ENCODE data around the gene ZFYVE26.
"Not testable (repeated sequence)": the region's sequence is repeated elsewhere in the genome, so short reads cannot be mapped to it uniquely, and the experiment has no call there.

The ZFYVE26 gene

DNA sequence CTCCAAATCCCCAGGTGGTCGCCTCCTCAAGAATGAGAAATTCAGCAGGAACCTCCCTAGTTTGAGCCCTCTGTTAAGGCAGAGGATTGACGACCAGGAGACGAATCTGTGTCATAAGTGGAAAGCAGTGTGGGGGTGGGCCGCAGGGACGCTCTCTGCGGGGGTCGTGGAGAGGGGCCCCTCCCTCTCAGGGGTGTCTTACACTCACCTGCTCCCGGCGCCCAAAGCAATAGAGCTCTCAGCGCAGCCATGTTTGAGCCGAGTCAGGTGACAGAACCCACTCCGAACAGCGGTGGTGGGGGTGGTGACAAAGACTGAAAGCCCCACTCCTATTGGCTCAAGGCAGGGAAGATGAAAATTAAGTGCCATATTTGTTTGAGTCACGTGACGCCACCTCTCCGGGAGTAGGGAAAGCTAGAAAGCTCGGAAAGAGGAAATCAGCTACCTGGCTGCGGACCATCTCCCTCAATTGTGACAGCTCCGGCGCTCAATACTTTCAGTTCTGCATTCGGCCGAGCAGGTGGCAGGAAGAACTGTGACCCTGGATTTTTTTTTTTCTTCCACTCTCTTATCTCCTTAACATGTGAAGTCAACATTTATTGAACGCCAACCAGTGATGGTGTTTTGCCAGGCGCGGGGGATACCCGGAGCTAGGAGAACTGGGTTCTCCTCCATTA is at the start of gene ZFYVE26:
Gene ZFYVE26, minus strand, starts transcription at position 265 of the 677 bp plus-strand sequence. CDS start 627 bp downstream, outside the sequence.
- peak; percentile 92 for DNase-seq

DNA sequence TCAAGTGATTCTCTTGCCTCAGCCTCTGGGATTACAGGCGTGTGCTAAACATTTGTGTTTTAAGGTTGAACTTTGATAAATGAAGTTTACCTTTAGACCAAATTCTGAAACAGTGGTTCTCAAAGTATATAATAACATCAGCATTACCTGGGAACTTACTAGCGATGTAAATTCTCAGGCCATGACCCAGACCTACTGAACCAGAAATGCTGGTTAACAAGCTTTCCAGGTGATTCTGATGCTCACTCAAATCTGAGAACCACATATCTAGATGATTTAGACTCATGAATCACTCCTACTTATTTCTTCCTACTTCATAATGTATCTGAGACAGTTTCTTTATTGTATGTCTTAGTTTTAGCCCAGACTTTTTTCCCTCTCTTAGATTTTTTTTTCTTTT is 46.8 kb upstream of the ZFYVE26 start:
- DNase-seq: no peak

DNA sequence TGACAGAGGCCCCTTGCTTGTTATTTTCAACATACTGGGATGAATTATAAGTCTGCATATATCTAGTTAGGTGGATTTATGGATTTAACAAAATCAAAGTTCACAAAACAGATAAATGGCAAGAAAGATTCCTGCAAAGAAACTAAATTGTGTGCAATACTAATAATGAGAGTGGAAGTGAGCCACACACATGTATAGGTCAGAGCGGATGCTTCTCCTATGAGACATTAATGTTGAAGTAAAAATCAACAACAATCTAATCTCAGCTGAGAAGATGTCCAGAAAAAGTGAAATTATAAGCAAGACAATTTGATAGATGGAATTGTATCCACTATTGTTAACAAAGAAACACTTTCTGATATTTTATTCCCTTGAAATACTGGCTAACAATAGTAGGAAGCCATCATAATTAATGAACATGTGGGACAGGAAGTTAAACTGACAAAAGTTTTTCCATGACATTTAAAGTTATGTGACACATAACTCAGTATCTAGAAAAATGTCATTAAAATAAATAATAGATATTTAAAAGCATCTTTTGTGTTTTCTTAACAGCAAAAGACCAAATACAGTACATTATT is 42.9 kb upstream of the ZFYVE26 start:
- DNase-seq: no peak

DNA sequence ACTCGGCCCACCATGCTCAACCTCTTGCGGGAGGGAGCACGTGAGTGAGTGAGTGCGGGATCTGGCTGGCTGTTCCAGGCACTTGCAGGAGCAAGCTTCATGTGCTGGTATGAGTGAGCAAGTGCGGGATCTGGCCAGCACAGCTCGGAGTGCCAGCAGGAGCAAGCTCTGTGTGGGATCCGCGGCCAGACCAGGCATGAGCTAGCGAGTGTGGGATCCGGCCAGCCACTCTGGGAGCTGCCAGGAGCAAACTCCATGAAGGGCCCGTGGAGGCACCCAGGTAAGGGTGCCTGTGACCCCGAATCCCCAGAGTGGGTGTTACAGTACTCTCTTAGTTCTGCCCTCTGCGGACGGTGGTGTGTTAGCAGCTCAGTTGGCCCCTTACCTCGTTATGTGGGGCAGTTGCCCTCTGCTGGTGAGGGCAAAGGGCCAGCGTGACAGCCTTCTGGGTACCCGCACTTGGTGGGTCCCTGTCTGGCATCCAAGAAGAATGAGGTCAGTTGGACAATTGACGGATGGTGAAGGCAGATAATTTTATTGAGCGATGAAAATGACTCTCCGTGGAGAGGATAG is 41.5 kb upstream of the ZFYVE26 start:
- DNase-seq: no peak

DNA sequence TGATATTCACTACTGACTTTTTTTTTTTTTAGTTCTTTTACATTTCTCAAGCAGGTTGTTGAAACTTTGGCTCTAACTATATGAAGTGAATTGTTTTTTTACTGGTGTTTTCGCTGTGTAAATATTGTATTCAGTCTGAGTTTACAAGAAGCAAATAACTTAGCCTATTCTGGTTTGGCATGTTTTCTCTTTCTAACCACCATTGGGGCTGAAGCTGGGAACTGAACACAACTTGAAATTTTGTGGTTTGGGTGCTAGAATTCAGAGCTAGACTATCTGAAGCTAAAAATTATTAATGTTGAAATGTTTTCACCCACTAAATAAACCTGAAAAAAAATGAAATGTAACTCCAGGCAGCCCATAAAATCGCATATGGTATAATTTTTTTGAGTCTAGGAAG is 40.4 kb upstream of the ZFYVE26 start:
- DNase-seq: no peak

DNA sequence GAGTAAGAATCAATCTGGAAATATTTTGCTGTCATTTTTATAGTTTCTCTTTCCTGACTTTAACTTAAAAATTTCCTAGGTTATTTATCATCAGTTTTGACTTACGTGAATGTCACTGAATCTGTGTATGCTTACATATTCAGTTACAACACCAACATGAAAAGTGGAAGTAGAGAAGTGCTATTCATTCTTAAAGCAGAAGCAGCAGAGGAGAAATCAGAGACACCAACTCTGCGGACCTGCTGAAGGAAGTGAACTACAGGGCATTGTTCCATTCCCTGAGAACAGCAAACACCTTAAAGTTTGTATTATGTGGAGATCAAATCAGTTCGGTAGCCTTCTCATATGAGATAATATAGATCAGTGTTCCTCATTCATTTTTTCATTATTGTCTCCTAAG is 37.3 kb upstream of the ZFYVE26 start:
- peak; percentile 19 to 37 for DNase-seq

DNA sequence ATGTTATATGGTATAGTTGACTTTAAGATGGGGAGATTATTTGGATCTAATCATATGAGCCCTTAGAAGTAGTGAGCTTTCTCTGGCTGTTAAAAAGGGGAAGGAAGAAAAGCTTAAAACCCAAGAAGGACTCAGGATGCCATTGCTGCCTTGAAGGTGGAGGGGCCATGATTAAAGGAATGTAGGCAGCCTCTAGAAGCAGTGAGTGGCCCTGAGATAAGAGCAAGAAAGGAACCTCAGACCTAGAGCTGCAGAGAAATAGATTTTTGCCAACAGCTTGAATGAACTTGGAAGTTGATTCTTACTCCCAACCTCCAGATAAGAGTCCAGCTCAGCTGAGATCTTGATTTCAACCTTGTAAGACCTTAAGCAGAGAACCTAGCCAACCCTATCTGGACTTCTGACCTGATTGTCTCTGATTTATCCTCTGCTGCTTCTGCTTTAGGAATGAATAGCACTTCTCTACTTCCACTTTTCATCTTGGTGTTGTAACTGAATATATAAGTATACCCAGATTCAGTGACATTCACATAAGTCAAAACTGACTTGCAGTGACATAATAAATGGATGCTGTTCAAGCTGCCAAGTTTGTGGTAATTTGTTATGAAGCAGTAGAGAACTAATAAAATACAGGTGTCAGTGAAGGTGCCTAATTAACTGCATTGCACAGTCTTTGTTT is 36.7 kb upstream of the ZFYVE26 start:
- DNase-seq: peak; percentile 24 to 27

DNA sequence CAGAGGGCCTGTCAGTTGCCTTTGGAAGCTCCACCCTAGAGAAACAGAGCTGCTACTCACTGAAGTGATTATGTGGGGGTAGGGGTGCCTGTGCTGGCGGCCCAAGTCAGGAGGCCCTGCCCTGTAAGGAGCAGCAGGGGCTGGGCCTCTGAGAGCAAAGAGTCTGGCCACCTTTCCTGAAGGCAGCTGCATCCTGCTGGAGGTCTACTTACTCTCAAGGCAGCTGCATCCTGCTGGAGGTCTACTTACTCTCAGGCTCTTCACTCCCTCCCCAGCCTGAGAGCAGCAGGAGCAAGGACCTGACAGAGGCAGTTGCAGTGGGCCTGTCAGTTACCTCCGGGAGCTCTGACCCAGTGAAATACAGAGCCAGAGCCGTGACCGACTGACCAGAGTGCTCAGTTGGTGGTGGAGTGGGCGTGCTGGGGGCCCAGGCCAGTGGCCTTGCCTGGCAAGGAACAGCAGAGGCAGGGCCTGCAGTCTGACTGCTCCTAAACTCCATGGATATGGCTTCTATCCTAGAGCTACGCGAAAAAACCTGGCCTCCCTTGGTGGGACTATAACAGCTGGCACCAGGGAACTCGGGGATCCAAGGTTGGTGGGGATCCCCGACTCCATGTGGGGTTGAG is 35.5 kb upstream of the ZFYVE26 start:
- DNase-seq: no peak

DNA sequence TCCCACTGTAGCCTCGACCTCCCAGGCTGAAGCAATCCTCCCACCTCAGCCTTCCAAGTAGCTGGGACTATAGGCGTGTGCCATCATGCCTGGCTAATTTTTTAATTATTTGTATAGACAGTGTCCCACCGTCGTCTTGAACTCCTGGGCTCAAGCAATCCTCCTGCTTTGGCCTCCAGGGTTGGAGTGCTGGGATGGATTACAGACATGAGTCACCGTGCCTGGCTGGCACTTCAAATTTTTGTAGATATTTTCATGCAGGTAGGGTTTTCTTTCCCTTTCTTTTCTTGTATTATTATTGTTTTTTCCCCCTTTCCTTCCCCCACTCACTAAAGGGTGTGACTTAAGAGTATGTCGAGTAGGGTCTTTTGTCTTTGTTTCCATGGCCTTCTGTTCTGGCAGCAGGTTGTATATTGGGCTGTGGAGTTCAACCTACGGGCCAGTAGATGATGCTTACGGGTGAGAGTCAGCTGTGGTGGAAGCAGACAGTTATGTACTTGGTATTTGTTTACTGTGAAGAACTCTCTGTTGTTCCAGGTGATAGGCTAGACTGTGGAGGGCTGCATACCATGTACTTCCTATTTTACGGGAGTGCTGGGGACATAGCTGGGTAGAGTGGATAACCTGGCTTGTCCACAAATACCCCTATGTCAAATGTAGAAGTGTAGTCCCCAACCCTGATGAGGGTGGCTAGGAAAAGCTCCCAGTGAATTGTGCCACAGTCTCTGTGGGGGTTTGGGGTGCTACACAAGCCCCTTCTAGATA is 33.9 kb upstream of the ZFYVE26 start:
- DNase-seq: no peak

DNA sequence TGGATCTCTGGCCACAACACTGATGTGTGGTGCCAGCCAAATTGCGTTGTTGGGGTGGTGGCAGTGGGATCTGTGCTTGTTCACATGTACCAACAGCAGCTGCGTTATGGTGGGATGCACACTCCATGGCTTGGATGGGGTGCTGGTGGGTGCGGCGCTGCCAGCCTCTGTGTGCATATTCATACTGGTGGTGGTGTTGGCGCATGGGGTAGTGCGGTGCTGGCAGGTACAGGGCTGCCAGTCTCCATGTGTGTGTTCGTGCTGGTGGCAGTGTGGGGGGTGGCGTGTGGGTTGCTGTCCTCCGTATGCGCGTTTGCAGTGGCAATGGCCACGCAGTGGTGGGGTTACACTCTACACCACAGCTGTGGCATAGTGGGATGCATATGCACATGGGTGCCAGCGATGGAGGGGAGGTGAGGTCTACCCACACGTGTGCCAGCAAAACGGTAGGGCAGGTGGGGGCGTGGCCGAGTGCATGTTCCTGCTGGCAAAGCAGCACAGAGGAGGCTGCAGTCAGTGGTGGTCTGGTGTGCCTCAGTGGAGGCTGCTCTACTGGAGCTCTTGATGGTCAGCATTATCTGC is 29.7 kb upstream of the ZFYVE26 start:
- no peak for DNase-seq

DNA sequence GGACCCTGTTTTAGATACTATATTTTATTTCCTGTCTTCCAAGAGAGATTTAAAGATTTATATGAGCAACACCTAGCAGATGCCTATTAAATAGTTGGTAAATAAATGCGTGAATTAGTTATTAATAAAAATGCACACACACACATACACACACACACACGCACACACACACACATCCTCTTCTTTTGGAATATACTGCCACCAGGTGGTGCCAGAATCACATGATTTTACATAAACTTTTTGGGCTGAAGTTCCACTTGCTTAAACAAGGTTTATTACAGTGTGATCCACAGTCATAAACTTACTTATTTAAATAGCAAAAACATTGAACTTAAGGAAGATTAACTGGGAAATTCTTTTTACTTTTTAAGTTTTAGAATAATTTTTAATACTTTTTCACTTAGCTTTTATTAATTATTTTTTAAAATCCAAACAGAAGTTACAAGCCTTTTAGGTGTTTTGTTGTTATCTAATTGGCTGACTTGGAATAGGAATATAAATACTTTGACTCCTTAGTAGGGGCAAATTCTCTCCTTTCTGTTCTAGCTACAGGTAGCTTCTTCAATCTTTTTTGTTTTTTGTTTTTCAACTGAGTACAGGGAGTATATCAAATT is 20.7 kb upstream of the ZFYVE26 start:
- DNase-seq: peak; percentile 60 to 65

DNA sequence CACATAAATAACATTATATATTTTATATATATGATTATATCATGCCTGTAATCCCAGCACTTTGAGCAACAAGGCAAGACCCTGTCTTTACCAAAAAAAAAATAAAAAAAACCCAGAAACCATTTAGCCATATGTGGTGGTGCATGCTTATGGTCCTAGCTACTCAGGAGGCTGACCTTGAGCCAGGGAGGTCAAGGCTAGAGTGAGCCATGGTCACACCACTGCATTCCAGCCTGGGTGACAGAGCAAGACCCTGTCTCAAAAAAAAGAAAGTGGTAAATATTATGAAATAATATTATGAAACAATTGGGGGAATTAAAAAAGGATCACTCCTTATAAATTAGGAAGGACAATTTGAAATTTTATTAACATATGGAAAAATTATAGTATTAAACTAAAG is 19.2 kb upstream of the ZFYVE26 start:
- DNase-seq: no peak

DNA sequence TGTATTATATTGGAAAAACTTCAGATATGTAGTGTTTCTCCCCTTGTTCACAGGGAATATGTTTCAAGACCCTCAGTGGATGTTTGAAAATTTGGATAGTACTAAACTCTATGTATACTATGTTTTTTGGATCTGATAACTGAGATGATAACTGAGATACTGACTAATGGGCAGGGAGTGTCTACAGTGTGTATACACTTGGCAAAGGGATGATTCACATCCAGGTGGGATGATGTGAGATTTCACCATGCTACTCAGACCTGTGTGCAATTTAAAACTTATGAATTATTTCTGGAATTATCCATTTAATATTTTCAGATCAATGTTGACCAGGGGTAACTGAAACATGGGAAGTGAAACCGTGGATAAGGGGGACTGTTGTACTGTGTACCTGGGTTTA is 17.0 kb upstream of the ZFYVE26 start:
- no peak for DNase-seq

DNA sequence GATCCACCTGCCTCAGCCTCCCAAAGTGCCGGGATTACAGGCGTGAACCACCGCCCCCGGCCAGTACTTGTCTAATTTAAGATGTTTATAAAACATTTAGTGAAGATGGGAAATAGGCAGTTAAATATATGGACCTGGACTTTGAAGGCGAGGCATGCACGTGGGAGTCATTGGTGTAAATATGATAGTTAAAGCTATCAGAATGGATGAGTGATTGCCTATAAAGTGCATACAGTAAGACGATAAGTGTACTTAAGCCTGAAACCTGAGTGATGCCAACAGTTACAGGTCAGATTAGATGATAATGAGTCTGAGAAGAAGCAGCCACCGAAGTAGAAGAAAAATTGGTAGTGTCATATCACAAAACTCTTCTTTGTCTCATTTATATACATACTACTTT is 14.7 kb upstream of the ZFYVE26 start:
- DNase-seq: no peak

DNA sequence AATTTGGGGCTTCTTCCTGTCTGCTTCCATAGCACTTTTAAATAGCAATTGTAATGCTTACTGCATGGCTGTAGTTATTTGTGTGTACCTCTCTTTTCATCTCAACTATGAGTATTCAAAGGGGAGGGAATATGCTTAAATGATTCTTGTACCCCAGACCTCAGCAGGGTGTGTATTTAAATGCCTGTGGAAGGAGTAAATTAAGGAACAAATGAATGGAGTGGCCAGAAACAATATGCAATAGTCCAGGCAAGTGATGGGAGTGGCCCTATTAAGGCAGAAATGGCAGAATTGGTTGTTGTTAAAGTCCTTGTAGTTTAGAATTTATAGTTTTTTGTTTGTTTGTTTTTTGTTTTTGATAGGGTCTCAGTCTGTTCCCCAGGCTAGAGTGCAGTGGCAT is 4.7 kb upstream of the ZFYVE26 start:
- no peak for DNase-seq

DNA sequence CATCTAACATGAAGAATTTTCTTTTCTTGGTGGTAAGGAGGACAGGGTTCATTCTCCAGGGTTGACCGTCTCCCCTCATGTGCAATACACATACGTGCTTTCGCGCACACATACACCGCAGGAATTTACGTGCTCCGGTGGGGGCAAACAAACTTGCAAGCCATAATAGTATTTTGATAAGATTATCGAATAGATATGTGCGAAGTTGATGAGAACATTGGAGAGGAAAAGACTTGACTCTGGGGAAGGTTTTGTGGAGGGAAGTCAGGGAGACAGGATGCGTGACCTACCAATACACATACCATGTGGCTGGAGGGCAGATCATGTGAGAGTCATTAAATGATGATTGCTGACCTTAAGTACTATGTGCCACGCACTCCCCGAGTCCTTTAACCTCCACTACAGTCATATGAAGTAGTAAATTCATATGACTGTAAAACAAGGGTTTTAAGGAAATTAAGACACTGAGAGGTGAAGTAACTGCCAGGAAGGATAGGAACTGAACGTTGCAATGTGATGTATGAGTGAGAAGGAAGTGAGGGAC is 4.1 kb upstream of the ZFYVE26 start:
- DNase-seq: peak; percentile 28

DNA sequence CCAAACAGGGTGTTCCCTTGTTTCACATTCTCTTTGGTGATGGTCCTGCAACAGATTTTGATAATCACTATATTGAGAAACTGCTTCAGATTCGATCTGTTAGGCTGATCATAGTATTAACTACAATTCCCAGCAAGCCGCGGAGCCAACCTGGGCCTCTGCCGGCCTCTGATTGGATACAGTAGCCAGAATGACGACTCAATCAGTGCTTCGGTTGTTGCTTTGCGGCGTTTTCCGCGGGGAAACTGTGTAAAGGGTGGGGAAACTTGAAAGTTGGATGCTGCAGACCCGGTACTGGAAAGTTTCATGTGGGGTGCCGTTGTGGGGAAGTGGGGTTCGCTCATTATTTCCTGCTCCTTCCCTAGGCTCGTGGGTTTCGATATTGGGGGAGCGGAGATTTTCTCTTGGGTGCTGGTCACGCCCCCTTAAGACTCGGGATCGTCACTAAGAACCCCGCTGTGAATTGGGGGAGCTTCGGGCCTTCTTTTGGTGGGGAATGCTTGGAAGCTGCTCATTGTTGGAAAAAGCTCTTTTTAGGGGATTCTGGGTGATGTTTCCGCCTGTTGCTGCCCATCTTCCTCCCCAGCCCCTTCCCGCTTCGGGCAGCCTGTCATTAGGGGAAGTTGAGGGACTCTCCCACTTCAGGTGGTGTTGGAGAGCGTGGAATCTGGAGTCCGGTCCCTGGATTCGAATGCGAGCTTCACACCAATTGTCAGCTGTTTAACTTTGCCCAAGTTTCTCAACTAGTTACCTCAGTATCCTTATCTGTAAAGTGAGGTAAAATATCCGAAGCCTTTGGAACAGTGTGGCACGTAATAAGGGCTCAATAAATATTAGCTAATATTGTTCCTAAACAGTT is 3.4 kb upstream of the ZFYVE26 start, which contains the start of gene RAD51B:
Gene RAD51B, plus strand, starts transcription at position 217 of the 859 bp plus-strand sequence.
- peak; percentile 75 to 77 for DNase-seq

DNA sequence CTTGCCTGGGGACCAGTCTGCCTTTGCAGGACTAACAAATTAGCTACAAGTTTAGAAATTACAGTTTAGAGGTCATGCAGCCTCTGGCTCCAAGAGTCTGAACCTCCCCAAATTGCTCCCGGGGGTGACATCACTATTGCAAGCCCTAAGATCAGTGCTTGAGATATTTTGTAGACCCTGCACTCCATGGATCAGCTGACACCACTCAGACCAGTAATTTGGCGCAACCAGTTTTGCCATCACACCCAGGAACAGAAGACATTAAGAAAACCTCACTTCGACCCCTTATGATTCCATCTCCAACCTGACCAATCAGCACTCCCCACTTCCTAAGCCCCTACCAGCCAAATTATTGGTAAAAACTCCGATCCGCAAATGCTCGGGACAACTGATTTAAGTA is 2.1 kb upstream of the ZFYVE26 start:
- DNase-seq: not testable (repeated sequence)

DNA sequence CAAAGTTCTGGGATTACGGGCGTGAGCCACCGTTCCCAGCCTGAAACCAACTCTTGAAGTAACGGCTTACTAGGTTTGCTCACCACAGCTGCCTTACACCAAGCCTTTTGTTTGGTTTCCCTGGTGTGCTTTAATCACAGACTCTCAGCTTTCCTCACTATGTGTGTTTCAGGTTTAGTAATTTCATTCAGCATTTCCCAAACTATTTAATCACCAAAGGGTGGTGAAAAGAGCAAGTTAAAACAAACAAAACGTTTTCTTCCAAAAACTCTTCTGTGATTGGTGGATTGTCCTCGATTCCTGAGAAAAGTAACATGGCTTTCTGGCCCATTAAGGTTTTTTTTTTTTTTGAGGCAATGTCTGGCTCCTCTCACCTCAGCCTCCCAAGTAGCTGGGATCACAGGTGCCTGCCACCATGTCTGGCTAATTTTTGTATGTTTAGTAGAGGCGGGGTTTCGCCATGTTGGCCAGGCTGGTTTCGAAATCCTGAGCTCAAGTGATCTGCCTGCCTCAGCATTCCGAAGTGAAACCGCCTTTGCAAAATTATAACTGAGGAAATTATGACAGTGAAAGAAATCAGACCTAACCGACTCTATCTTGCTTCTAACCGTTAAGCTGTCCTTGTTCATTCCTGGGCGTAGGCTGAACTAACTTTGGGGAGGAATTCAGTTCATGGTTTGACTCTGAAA is 1.5 kb upstream of the ZFYVE26 start:
- DNase-seq: no peak

Data from AML-193 (cell line).